HG03045 (cell line): ENCODE measurements around the gene MYD88.
"Not testable (repeated sequence)": the region's sequence is repeated elsewhere in the genome, so short reads cannot be mapped to it uniquely, and the experiment has no call there.

ENCODE experiments used
- ATAC-seq: cut with Tn5 transposase; IDR thresholded peaks from one replicate; pipeline ENCODE4 v1.9.1; 2021; ENCODE audit warnings: mild to moderate bottlenecking, moderate library complexity; ENCODE audit not compliant: unreplicated experiment

MYD88 gene

GRCh38 chr3:38125305-38126120 lies 12.9 kb upstream of the MYD88 start:
- no peak for ATAC-seq

DNA sequence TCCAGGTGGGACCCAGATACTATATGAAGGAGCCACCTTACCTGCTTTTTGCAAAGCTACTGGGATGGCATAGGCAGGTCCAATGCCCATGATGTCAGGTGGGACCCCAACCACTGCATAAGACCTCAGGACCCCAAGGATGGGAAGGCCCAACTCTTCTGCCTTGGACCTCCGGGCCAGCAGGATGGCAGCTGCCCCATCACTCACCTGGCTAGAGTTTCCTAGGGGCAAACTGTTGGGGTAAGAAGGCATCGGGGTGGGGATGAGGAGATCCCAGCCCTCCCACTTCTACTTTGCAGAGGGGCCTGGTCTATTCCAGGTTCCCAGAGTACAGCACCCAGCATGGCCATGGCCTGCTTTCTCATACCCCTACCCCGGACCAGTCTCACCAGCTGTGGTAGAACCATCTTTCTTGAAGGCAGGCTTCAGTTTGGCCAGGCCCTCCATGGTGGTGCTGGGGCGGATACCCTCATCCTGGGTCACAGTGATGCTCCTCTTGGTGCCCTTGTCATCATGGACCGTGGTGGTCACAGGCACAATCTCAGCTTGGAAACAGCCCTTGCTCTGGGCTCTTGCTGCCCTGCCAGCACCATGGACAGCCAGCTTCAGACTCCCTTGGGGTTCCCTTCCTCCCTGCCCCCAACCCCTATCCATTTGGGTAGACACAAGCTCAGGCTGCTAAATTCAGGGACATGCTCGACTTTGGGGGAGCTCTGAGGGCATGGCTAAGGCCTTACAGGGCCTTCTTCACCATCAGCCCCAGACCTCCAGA lies 12.2 kb upstream of the MYD88 start:
- no peak for ATAC-seq

GRCh38 chr3:38127611-38128302 lies 10.7 kb upstream of the MYD88 start:
- ATAC-seq, result no peak

- ATAC-seq, result no peak
These were observed 10.2 kb upstream of the MYD88 start for GRCh38 chr3:38128303-38128655.

DNA sequence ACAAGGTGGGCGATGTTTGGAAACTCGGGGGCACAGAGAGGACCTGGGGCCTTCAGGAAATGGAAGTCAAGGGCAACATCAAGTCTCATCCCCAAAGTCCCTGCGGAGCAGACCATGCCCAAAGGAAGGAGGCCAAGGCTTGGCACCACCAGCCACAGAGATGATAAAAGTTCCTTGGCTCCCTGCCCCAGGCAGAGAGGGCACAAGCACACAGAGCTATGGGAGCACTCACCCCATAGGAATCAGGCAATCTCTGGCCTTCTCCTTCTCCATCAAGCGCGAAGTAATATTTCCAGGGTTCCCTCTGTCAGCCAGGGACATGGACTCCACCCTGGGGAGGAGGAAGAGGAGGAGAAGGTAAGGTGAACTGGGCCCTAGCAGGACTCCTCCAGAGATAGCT lies 9.4 kb upstream of the MYD88 start:
- ATAC-seq, result no peak

DNA sequence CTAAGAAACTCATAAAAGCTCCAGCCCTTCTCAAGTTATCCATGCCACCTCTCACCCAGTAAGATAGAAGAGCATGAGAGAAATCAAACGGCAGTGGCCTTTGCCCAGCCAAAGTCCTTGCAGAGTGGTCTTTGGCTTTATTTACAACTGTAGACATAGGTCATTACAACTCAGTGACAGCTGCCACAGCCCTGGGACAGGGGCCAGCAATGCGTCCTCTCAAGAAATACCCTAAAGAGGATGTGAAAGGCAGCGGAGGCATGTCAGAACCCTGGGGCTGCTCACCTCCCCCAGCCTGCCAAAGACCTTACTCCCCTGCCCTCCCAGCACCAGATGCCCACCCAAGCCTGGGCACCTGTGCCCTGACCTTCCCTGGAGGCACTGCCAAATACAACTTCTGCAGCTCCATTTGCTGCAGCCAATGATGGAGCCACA lies 7.8 kb upstream of the MYD88 start:
- ATAC-seq, result no peak

DNA sequence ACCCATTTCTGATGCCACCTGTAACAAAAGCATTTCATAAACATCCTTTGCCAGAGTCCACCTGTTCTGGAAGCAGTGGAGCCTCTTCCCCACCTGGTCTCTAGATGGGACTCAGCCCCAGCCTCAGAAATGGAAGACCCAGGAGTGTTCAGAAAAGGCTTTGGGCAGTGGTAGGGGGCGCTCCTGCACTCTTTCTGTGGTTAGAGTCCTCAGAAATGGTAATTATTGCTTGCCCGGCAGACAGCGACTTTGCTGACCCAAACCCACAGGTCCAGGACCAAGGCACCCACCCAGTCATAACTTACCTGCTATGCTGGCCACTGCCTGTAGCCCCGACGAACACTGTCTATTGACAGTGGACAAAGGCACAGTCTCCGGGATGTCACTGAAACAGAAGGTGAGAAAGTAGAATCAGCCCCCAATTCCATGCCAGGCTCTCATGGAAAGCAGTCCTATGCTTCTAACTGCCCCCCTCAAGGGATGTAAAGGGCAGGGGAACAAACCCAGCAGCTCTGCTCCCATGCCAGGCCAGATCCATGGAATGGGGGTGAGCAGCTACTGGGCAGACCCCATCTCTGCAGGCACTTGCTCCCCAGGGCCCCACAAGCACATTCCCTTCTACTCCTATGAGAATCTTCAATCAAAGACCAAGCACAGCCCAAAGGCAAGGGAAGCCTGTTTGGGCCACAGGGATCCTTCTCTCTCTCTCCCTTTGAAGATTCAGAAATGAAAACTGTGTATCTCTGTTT lies 6.7 kb upstream of the MYD88 start:
- ATAC-seq, result no peak

DNA sequence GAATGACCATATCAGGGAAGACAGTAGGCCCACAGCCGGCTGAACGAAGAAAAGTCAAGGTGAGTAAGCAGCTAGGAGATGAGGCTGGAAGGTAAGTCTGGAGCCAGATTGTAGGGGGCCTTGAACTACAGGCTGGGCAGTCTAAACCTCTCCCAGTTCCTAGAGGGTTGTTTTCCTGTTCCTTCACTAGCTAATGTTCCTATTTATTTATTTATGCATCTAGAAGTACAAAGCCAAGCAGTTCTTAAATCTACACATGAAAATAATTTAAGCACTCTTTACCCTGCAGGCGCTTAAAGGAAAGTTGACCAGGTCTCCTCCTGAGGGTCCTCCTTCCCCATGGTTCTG lies 5.3 kb upstream of the MYD88 start:
- ATAC-seq, result no peak

DNA sequence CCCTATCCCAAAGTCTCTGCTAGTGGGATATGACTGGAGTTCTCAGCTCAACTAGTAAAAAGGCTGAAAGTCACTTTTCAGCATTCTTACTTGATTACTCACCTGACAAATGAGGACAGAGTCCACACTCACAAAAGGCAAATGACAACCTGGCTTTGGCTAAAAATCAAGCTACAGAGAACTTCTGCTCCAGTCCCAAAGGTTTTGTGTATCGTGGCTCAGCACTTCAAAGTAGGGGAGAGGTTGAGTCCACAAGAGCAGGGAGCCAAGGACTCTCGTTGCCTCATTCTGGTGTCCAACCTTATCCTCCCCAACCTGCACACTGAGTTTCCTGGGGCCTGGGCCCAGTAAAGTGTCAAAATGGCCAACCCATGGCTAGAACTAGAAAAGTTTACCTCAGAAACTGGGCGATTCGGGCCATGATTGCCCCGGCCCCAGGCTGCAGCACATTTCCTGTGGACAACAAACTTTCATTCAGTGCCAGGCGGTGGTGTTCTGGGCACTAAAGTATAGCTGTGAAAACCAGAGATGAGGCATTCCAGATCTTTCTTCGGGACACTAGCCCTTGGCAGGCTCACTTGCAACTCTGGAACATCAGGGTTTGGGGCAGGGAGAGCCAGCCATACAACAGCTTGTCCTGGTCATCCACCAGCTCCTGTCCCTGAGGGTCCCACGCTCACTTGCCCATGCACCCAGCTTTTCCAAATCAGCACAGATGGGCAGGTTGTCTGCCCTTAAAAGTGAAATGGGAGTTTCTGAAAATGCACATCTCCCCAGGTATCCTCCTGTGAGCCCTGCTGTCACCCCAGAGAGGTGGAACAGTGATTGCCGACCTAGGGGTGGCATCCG lies 4.7 kb upstream of the MYD88 start:
- no peak for ATAC-seq

- not testable (repeated sequence) for ATAC-seq
These were observed 3.8 kb upstream of the MYD88 start for GRCh38 chr3:38134517-38135143.

DNA sequence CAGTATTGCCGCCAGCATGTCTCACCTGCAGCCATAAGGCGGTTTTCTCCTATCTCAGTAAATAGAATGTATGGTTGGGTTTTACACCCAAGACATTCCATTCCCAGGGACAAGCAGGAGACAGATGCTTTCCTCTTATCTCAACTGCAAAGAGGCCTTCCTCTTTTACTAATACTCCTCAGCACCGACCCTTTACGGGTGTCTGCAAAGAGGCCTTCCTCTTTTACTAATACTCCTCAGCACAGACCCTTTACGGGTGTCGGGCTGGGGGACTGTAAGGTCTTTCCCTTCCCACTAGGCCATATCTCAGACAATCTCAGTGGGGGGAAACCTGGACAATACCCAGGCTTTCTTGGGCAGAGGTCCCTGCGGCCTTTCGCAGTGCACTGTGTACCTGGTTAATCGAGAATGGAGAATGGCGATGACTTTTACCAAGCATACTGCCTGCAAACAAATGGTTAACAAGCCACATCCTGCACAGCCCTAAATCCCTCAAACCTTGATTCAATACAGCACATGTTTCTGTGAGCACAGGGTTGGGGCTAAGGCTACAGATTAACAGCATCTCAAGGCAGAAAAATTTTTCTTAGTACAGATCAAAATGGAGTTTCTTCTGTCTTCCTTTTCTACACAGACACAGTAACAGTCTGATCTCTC lies 2.7 kb upstream of the MYD88 start:
- not testable (repeated sequence) for ATAC-seq

DNA sequence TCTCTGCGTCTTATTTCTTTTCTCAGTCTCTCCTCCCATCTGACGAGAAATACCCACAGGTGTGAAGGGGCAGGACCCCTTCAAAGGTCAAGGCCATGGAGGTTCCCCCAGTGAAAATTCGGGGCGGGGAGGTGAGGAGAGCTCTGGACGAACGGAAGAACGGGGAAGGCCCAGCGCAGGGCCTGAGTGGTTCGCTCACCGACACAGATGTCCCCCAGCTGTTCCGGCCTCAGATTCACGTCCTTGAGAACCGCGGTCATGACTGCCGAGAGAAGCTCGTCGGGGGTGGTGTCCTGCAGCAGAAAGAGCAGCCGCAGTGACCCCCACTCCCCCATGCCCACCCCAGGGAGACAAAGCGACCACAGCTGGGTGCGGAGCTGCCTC lies 2.1 kb upstream of the MYD88 start:
- ATAC-seq, result no peak

DNA sequence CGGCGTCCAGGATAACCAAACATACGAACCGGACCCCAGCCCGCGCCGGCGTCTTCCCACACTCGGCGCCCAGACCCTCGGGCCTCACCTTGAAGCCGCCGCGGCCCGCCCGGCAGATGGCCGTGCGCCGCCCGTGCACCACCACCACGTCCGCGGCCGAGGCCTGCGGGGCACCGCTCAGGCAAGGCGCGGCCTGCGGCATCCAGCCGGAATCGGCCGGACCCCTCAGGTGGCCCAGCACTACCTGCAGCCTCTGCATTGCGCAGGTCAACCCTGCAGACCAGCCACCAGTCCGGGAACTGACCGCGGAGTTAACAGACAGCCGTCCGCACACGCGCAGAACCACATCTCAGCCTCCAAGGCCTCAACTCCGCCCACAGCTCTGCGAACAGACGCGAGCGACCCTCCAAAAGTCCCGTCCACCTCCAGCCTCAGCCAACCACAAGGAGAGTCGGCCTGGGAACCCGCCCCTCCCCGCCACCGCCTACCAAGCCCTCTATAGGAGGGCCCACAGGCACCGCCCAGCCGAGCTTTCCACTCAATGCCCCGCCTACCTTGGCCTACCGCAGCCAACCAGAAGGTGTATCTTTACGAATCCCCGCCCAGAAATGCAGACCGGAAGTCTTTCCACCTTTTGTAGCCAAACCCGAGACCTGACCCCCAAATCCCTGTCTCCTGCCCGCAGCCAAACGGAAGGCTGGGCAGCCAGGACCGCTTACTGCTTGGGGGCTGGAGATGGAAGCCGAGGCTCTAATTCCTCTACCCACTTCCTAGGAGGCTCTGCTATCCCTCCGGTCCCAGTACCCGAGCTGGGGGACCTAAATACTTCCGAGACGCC lies 1.5 kb upstream of the MYD88 start, which contains the start of gene ACAA1:
Gene ACAA1, minus strand, starts transcription at position 351 of the 838 bp plus-strand sequence. Its CDS starts 92 bp downstream, at position 259.
- ATAC-seq, result peak; percentile 90

DNA sequence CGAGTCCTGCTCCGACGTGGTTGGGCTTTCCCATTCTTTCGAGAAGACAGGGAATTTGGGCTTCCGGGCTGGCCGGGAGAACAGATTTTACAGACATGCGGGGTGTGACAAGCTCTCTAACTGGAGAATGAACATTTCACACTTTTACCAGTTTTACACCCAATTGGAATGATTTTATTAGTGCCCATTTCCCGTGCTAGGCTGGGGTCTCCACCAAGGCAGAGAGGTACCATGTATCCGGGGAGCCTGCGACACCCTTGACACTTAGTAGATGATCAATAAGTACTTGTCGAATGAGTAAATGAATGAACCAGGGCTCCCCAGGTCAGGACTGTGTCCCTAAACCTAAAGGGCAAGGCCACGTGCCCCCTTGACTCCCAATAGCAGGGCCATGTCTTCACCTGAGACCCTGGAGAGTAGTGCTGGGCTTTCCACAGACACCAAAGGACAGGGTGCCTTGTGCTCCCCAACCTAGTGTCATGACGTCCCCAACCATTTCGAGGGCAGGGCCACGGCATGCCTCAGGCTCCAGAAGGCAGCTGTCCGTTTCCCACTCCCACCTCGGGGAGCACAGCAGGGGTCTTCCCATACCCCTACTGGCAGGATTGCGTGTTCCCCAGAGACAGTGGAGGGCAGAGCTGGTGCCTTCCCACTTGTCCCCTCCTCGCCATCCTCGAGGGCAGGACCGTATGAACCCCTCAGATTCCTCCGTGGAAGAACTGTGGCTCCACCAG lies 679 bp upstream of the MYD88 start:
- no peak for ATAC-seq

GRCh38 chr3:38139191-38139590 lies 730 bp downstream of the MYD88 start:
- no peak for ATAC-seq

- no peak for ATAC-seq
These were observed 1.2 kb downstream of the MYD88 start for GRCh38 chr3:38139652-38140051.

GRCh38 chr3:38140326-38141172 lies 2.1 kb downstream of the MYD88 start:
- no peak for ATAC-seq
